K562 treated with DMSO at 1 percent for 24 hours (cell line): ENCODE measurements around the gene C1QTNF3. TPM values are rescaled to one million over a fixed set of nuclear protein-coding genes. Genes with fewer than 3 reads are reported as not detected.

ENCODE experiments used
- total RNA-seq: library from RNA; unstranded; fragments of 300-600 nt; gene quantifications from 2 replicates; pipeline ENCODE4 v1.2.3, GENCODE V29; 2022; ENCODE audit warnings: low read depth; ENCODE audit not compliant: insufficient read depth

Gene C1QTNF3, protein sequence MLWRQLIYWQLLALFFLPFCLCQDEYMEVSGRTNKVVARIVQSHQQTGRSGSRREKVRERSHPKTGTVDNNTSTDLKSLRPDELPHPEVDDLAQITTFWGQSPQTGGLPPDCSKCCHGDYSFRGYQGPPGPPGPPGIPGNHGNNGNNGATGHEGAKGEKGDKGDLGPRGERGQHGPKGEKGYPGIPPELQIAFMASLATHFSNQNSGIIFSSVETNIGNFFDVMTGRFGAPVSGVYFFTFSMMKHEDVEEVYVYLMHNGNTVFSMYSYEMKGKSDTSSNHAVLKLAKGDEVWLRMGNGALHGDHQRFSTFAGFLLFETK
- total RNA-seq: 1.3 and 2.1 TPM in 2 replicates

DNA sequence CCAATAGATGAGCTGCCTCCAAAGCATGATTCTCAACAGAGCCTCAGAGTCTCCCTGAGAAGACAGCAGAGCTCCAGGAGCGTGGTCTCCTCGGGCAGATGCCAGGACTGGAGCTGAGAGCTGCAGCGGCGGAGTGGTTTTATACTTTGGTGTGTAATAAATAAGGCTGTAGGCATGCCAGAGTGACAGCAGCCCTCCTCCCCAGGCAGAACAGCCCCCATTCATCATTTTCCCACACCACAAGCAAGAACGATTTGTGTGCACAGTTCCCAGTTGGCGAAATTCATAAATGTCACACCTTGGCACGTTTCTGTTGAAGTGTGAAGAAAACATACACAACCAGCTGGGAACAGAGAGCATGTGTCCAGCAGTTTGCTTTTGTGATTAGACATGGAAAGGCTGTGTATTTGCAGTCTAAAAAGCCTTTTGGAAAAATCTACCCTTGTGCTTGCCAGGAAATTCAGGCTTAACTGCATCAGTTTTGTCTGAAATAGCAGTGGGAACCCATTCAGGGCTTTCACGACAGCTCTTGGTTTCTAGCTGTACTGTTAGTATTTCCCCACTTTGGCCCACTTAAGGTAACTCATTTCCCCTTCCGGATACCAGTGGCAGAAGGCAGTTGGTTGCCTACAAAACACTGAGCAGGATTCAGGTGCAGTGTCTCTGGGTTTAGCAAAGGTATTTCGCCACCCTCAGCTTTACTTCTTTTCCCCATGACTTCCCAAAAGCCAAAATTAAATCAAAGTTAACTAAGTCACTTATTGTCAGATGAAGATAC, at the start of gene C1QTNF3:
C1QTNF3 (minus strand) TSS at position 115 of the 778 bp plus-strand sequence; CDS start at position 27, 88 bp downstream.

DNA sequence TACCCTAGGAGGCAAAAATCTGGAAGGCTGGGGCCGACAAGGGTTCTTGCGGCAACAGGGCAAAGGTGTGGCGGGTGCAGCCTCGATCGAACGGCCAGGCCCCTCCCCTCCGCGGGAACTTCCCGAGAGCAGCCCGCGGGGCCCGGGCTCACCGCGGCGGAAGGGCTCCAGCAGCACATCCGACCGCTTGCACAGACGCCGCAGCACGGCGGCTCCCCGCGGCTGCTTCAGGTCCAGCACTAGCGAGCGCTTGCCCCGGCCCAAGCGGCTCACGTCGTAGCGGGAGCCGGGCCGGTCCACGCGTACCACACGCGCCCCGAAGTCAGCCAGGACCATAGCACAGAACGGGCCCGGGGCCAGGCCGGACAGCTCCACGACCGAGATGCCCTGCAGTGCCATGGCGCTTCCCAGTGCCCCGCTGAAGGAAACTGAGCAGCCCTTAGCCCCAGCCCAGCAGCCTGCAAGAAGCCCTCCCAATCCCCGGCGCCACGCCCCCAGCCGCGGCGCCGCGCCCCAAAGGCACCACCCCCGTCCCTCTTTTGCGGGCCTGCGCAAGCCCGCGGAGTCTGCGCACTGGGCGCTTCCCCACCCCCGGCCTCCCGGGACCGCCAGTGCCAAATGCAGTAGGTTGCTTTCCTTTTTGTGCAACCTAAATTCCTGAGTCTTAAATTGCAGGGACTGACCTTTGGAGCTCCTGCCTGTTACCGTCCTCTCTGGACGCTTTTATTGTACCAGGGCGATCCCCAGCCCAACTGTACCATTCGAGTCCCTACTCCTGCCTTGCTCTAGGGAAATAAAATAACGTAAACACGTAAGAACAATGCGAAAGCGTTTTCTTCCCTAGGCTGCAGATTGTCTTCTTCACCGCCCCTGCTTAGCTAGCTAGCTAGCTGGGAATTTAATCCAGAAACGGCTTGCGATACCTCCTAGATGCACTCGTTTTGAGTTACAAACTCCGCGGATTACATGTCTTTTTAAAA, 35.1 kb downstream of the C1QTNF3 start, which contains the start of gene AMACR:
AMACR (minus strand) TSS at position 430 of the 980 bp plus-strand sequence; CDS start at position 399, 31 bp downstream.

DNA sequence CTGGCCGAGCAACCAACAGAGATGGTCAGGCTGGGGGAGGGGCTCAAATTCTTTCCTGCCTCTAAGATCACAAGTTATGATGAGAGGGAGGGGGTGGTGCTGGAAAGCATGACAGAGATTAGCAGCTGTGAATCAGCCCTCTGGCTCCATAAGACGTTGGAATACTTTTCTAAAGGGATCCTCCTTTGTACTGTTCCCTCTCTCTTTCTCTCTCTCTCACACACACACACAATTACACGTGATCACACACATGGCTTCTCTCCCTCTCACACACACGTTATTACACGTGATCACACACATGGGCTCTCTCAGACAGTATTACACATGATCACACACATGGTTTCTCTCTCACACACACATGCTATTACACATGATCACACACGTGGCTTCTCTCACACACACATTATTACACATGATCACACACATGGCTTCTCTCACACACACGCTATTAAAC, 58.3 kb downstream of the C1QTNF3 start, which contains the start of gene SLC45A2:
SLC45A2 (minus strand) TSS at position 23 of the 454 bp plus-strand sequence. CDS start 110 bp downstream, outside the sequence.

Other genes with a start within 250 kb of the C1QTNF3 start
- not detected in 2 replicates for gene ADAMTS12, start 151.2 kb downstream of the C1QTNF3 start, total RNA-seq
- not detected in 2 replicates for gene RXFP3, start 106.8 kb downstream of the C1QTNF3 start, total RNA-seq
- 0.24 TPM in 1 of 2 replicates, not detected in the other for gene SLC45A2, start 58.5 kb downstream of the C1QTNF3 start, total RNA-seq
- gene AMACR, start 35.2 kb downstream of the C1QTNF3 start, total RNA-seq: 7.4 and 7.8 TPM in 2 replicates